Small intestine (tissue), 7 donors: ENCODE results near the gene PPFIA2. TPM values are rescaled to one million over a fixed set of nuclear protein-coding genes. Genes with fewer than 3 reads are reported as not detected.
"Not testable (repeated sequence)": the region's sequence is repeated elsewhere in the genome, so short reads cannot be mapped to it uniquely, and the experiment has no call there.

Experiments
- DNase-seq, 2 donors: peaks; one replicate each; pipeline versions ENCODE4 v3.0.0 to v3.0.0-alpha.2; 2013
- FAIRE-seq: peaks from 2 replicates; lab custom pipeline; 2012; peaks lifted over from hg19 to GRCh38; lab: Jason Lieb, UNC
- H3K27ac ChIP-seq, 3 donors: one replicate each; pipeline ENCODE4 v1.5.1; 2013; ENCODE audit warnings: low read length in 2 of 3, mild to moderate bottlenecking in 2 of 3, control low read depth in 1 of 3, inconsistent platforms in 1 of 3, low read depth in 1 of 3, moderate library complexity in 1 of 3
- H3K27me3 ChIP-seq, 3 donors: one replicate each; pipeline ENCODE4 v1.6.1; 2013; ENCODE audit warnings: low read length in 3 of 3, inconsistent platforms in 1 of 3; ENCODE audit not compliant: control insufficient read depth in 3 of 3, insufficient read depth in 3 of 3
- H3K36me3 ChIP-seq, 3 donors: one replicate each; pipeline ENCODE4 v1.6.1; 2013; ENCODE audit warnings: low read length in 3 of 3, inconsistent platforms in 1 of 3, low read depth in 1 of 3, mild to moderate bottlenecking in 1 of 3, moderate library complexity in 1 of 3; ENCODE audit not compliant: control insufficient read depth in 3 of 3, insufficient read depth in 2 of 3
- H3K4me1 ChIP-seq, 3 donors: one replicate each; pipeline ENCODE4 v1.6.1; 2013; ENCODE audit warnings: low read length in 2 of 3, inconsistent platforms in 1 of 3, low read depth in 1 of 3, mild to moderate bottlenecking in 1 of 3, moderate library complexity in 1 of 3; ENCODE audit not compliant: control insufficient read depth in 3 of 3, insufficient read depth in 2 of 3
- H3K4me3 ChIP-seq, 3 donors: one replicate each; pipeline ENCODE4 v1.5.1; 2013; ENCODE audit warnings: low read length in 3 of 3, control low read depth in 1 of 3, inconsistent platforms in 1 of 3, low read depth in 1 of 3, mild to moderate bottlenecking in 1 of 3, moderate library complexity in 1 of 3
- H3K9me3 ChIP-seq, 2 donors: one replicate each; pipeline ENCODE4 v1.6.1; 2013; ENCODE audit warnings: low read depth in 1 of 2, low read length in 1 of 2; ENCODE audit not compliant: control insufficient read depth in 2 of 2, insufficient read depth in 1 of 2
- WGBS, 3 donors: extraction: QIAGEN DNeasy Blood & Tissue Kit; methylation state at CpG; one replicate each; pipeline ENCODE4 v1.1.7; 2013; 5-methylcytosine and 5-hydroxymethylcytosine counted together
- polyA plus RNA-seq, 4 donors: library from polyadenylated mRNA; stranded (reverse) in 3 of 4; unstranded in 1 of 4; fragments of 200-250 nt in 3 of 4; fragments of 120-200 nt in 1 of 4; gene quantifications; one replicate each; pipeline versions ENCODE4 v1.2.1 to v1.2.3, GENCODE V29; 2013
- donor health status: healthy with polysubstance abuse.
- donor health status: control.
- donor health status: control.
- donor health status: Bipolar disorder and iron deficiency.
- donor health status: healthy.

The PPFIA2 gene
- polyA plus RNA-seq, 4 donors, result 0.55 to 2.6 TPM; not detected in 2

DNA sequence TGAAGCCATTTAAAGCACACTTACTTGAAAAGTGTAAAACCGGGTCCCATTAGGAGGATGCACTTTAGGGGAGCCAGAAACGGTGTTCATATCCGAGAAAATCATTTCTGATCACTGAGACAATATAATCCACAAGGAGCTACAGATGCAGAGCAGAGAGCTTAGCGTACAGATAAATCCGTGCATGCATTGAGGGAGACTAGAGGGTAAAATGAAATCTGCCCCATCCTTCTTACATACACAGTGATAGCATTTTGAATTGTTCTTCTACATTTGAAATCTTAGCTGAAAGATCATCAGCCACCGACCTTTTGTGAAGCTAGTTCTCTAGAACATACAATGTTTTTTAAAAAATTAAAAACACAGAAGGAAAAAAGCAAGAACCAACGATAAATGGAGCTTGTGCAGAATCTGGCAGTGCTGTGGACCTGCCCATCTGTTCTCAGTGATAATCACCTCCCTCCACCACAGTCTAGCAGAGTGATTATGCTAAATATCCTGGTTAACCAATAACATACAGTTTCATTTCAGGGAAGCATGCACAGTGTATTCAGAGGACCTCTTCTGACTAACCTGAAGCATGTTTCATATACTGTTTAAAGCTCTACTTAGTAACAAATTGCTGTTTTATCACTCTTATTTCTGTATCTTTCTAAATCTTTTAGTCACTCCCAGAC lies 161.1 kb downstream of the PPFIA2 start:
- no peak for FAIRE-seq
- Histone ChIP-seq H3K27me3 (no peaks in the 10 kb centered on the region), H3K9me3 (no peaks in the 10 kb centered on the region), H3K4me3 (no peak overlapping the region), H3K36me3 (no peaks in the 10 kb centered on the region), H3K27ac (no peak overlapping the region), H3K4me1 (no peaks in the 10 kb centered on the region)
- 34 to 50% (median 42%) methylated on average over 7 of the region's 7 CpGs for WGBS, 3 donors
- DNase-seq, result peak in 1 of 2 donors; percentile 1

DNA sequence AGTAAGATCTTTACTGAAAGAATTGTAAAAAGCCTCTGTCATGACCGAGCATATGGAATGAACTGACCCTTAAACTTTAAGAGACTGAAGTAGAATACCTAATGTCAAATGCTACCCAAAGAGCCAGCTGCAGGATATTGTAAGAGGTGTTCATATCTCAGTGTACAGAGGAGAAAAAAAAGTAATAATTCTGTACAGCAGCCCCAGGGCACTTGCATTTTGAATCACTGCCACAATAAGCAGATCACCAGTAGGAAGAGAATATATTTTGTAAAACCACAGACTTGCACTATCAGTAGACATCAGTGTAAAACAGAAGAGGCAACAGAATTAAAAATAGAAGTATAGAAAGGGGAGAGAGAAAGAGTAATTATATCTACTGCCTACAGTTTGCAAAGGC lies 162.6 kb downstream of the PPFIA2 start:
- WGBS, 3 donors, result 32 to 67% (median 41%) methylated on average over 1 of the region's 1 CpG
- no peaks in the 10 kb centered on the region for H3K27me3 ChIP-seq
- H3K27ac ChIP-seq, result no peak overlapping the region
- no peak for FAIRE-seq
- H3K9me3 ChIP-seq, result no peaks in the 10 kb centered on the region
- no peaks in the 10 kb centered on the region for H3K4me1 ChIP-seq
- no peaks in the 10 kb centered on the region for H3K36me3 ChIP-seq
- no peak overlapping the region for H3K4me3 ChIP-seq
- DNase-seq, result no peak

DNA sequence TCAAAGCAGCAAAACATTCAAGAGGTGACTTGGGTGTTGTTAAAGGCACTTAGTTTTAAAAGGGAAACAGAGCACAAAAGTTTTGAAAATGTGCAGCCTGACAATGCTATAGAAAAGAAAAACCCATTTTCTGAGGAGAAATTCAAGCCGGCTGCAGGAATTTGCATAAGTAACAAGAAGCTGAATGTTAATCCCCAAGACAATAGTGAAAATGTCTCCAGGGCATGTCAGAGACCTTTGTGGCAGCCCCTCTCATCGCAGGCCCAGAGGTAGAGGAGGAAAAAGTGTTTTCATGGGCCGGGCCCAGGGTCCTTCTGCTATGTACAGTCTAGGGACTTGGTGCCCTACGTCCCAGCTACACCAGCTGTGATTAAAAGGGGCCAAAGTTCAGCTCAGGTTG lies 167.9 kb downstream of the PPFIA2 start:
- H3K9me3 ChIP-seq, result peaks cover 0 to 4% of the 10 kb centered on the region in 2 donors
- no peaks in the 10 kb centered on the region for H3K27me3 ChIP-seq
- DNase-seq, result no peak
- FAIRE-seq, result no peak
- WGBS, 3 donors, result 54 to 75% (median 55%) methylated on average over 4 of the region's 4 CpGs
- H3K27ac ChIP-seq, result no peak overlapping the region
- no peak overlapping the region for H3K4me3 ChIP-seq
- H3K36me3 ChIP-seq, result no peaks in the 10 kb centered on the region
- H3K4me1 ChIP-seq, result no peaks in the 10 kb centered on the region

DNA sequence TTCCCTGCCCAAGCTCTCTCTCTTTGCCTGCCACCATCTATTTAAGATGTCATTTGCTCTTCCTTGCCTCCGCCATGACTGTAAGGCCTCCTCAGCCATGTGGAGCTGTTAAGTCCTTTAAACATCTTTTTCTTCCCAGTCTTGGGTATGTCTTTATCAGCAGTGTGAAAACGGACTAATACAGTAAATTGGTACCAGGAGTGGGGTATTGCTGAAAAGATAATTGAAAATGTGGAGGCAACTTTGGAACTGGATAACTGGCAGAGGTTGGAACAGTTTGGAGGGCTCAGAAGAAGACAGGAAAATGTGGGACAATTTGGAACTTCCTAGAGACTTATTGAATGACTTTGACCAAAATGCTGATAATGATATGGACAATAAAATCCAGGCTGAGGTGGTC lies 168.4 kb downstream of the PPFIA2 start:
- not testable (repeated sequence) for DNase-seq, H3K4me1 ChIP-seq, FAIRE-seq

DNA sequence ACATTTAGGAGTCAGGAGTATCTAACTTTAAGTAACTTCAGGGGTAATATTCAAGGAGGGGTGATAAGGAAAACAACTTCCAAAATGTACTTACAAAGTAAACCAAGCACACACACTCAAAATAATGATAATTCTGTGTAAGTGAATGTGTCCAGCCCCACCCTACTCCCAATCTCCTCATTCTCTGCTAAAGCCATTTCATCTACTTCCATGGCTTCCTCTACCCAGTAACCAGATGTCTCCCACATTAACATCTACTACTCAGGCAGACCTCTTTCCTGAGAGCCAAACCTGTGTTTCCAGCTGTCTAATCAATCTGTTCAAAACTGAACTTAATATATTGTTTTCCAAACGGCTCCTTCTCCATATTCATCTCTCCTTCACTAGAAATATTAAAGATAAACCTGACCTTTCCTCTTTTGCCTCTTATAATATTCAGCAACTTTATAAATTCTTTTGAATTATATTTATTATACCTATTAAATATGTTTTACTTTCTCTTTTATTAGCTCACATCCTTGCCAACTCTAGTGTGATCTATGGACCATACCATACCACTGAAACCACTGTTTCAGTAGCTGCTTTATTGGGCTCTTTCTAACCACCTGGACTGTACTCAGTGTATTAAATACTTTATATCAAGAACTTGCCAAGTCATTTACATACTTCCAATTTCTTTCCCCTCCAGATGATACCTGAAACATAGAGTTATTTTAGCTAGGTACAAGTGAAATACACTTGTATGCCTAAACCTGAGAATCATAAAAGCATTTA lies 170.7 kb downstream of the PPFIA2 start:
- DNase-seq, result no peak
- Histone ChIP-seq H3K4me3 (no peak overlapping the region), H3K4me1 (no peaks in the 10 kb centered on the region), H3K9me3 (peaks cover 0 to 4% of the 10 kb centered on the region in 2 donors), H3K27ac (no peak overlapping the region), H3K27me3 (no peaks in the 10 kb centered on the region), H3K36me3 (no peaks in the 10 kb centered on the region)
- WGBS, 3 donors, result 26 to 64% (median 28%) methylated on average over 1 of the region's 1 CpG
- no peak for FAIRE-seq

More for the DNA sequence above, 168.4 kb downstream of the PPFIA2 start:
- not testable (repeated sequence) for H3K4me3 ChIP-seq, H3K9me3 ChIP-seq, H3K27ac ChIP-seq, H3K27me3 ChIP-seq, H3K36me3 ChIP-seq
- 85 to 86% (median 85%) methylated on average over 2 of the region's 2 CpGs for WGBS, 3 donors

DNA sequence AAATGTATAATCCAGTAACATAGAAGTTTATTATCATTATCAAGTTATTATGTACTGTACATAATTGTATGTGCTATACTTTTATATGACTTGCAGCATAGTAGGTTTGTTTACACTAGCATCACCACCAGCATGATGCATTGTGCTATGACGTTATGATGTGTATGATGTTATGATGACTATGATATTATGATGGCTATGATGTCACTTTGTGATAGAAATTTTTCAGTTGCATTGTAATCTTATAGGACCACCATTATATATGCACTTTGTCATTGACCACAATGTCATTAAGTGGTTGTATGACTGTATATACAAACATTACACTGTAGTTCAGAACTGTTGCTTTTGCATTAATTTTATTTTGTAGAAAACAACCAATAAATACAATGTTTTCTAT lies 173.4 kb downstream of the PPFIA2 start:
- DNase-seq (no peak), FAIRE-seq (no peak)
- Histone ChIP-seq H3K4me1 (no peaks in the 10 kb centered on the region), H3K4me3 (no peak overlapping the region), H3K9me3 (peaks cover 0 to 4% of the 10 kb centered on the region in 2 donors), H3K36me3 (no peaks in the 10 kb centered on the region), H3K27me3 (no peaks in the 10 kb centered on the region), H3K27ac (no peak overlapping the region)
- WGBS, 3 donors, result 20 to 42% (median 38%) methylated on average over 1 of the region's 1 CpG

DNA sequence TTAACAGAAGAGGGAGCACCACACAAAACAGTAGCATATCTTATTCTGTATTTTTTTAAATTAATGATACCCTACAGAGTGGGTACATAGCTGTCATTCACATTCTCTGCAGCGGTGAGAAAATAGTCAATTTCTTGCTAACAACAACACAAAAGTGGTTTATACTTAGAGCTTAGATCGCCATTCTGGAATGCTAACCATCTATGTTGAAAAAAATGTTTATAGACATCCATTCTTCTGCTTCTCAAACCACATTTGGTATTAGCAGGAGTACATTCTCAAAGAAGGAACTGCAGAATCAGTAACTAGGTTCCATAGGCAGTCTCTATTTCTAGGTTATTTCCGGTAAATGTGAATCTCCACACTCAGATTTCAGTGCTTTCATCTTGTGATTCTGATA lies 185.9 kb downstream of the PPFIA2 start:
- WGBS, 3 donors, result 68 to 71% (median 70%) methylated on average over 3 of the region's 3 CpGs
- FAIRE-seq, result no peak

DNA sequence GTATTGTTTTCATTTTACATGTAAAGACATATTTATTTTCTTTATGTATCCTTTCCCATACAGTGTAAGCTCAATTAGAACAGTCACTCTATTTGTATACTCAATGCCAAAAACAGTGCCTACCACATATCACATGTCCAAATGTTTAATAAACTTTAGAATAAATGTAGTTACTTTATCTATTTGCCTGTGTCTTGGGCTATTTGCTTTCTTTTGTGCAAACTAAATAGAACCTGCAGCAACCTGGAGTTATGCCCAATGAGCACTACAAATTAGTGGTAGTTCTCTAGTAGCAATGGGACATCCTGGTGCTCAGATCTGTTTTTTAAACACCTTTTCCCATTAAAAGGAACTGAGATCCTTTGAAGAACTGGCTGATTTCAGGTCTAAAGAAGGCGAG lies 186.7 kb downstream of the PPFIA2 start:
- H3K4me3 ChIP-seq, result no peak overlapping the region
- no peaks in the 10 kb centered on the region for H3K36me3 ChIP-seq
- no peak overlapping the region for H3K27ac ChIP-seq
- no peaks in the 10 kb centered on the region for H3K9me3 ChIP-seq
- no peak for DNase-seq
- no peaks in the 10 kb centered on the region for H3K27me3 ChIP-seq
- FAIRE-seq, result no peak
- WGBS, 3 donors, result 14 to 40% (median 17%) methylated on average over 1 of the region's 1 CpG
- no peaks in the 10 kb centered on the region for H3K4me1 ChIP-seq

More for the DNA sequence above, 185.9 kb downstream of the PPFIA2 start:
- no peaks in the 10 kb centered on the region for H3K4me1 ChIP-seq
- no peaks in the 10 kb centered on the region for H3K9me3 ChIP-seq
- no peak overlapping the region for H3K27ac ChIP-seq
- no peaks in the 10 kb centered on the region for H3K36me3 ChIP-seq
- no peaks in the 10 kb centered on the region for H3K27me3 ChIP-seq
- DNase-seq, result no peak
- no peak overlapping the region for H3K4me3 ChIP-seq
